Measurements from ENCODE around the gene GPAT3.

GRCh38 chr4:83613994-83614393 is 78.1 kb downstream of the GPAT3 start:
- TF ChIP-seq ZNF677 (tag by site-specific recombination; IDR thresholded peaks at IDR 0.05) (no peak), CTCF (tag by site-specific recombination; IDR thresholded peaks at IDR 0.05) (no peak)
